Kidney epithelial cell (primary cell): ENCODE results near the gene KHK. TPM values are rescaled to one million over a fixed set of nuclear protein-coding genes. Genes with fewer than 3 reads are reported as not detected.
"Not testable (repeated sequence)": the region's sequence is repeated elsewhere in the genome, so short reads cannot be mapped to it uniquely, and the experiment has no call there.

ENCODE experiments used
- DNase-seq: peaks from one replicate; pipeline ENCODE4 v3.0.0-alpha.2; 2010; ENCODE audit warnings: low read depth
- H3K27me3 ChIP-seq: 2 replicates; pipeline ENCODE4 v1.6.0; 2011; ENCODE audit warnings: low read length; ENCODE audit not compliant: control insufficient read depth, insufficient read depth
- H3K36me3 ChIP-seq: 2 replicates; pipeline ENCODE4 v1.5.1; 2011; ENCODE audit warnings: low read length; ENCODE audit not compliant: control insufficient read depth, insufficient read depth
- H3K4me3 ChIP-seq: 2 replicates; pipeline ENCODE4 v1.5.1; 2011; ENCODE audit warnings: low read depth, mild to moderate bottlenecking, control low read depth, low read length
- CTCF ChIP-seq: IDR thresholded peaks from 2 replicates; pipeline ENCODE4 v1.5.1; 2011; ENCODE audit warnings: mild to moderate bottlenecking, moderate library complexity, low read length, control low read depth, inconsistent platforms; ENCODE audit not compliant: insufficient read depth, poor library complexity, severe bottlenecking
- total RNA-seq: library from RNA; depleted of rRNA; stranded (reverse); fragments of >200 nt; gene quantifications from 2 replicates; pipeline ENCODE4 v1.2.3, GENCODE V29; 2015

The KHK gene
- total RNA-seq, 1 donor from 2014 or later = 3.1 TPM

- DNase-seq = no peak
- peaks cover 41% of the 10 kb centered on the region for H3K27me3 ChIP-seq
- peak within 1 kb of the TSS; percentile 14 for H3K4me3 ChIP-seq
- no peaks in the 10 kb centered on the region for H3K36me3 ChIP-seq
- TF ChIP-seq CTCF = no peak
Observed at GRCh38 chr2:27118525-27119329, 32.2 kb downstream of the KHK start, which contains the start of gene CGREF1. CGREF1 (minus strand) TSS chr2:27119128; CDS start chr2:27104366, 14,762 bp downstream.

GRCh38 chr2:27119330-27119670 is 32.7 kb downstream of the KHK start:
- DNase-seq, H3K4me3 ChIP-seq, H3K36me3 ChIP-seq: not testable (repeated sequence)
- peaks cover 43% of the 10 kb centered on the region for H3K27me3 ChIP-seq

GRCh38 chr2:27121906-27122305 is 35.3 kb downstream of the KHK start:
- no peak for TF ChIP-seq CTCF
- no peak for DNase-seq
- Histone ChIP-seq H3K27me3 (peaks cover 39% of the 10 kb centered on the region), H3K4me3 (no peak overlapping the region), H3K36me3 (no peaks in the 10 kb centered on the region)

GRCh38 chr2:27122791-27123190 is 36.2 kb downstream of the KHK start:
- no peak for DNase-seq
- H3K36me3 ChIP-seq = no peaks in the 10 kb centered on the region
- H3K4me3 ChIP-seq = no peak overlapping the region
- no peak for TF ChIP-seq CTCF
- H3K27me3 ChIP-seq = peaks cover 38% of the 10 kb centered on the region

- DNase-seq = no peak
- peak within 1 kb of the TSS; percentile 71 for H3K4me3 ChIP-seq
- peak; percentile 4 for TF ChIP-seq CTCF
- peaks cover 31% of the 10 kb centered on the region for H3K27me3 ChIP-seq
- no peaks in the 10 kb centered on the region for H3K36me3 ChIP-seq
Observed at GRCh38 chr2:27123302-27124150, 37.0 kb downstream of the KHK start, which contains the start of gene ABHD1. ABHD1 (plus strand) TSS chr2:27123815; CDS start chr2:27123949, 134 bp downstream.

GRCh38 chr2:27125104-27125503 is 38.5 kb downstream of the KHK start:
- H3K27me3 ChIP-seq = peaks cover 20% of the 10 kb centered on the region
- no peak for TF ChIP-seq CTCF
- no peak for DNase-seq
- no peak overlapping the region for H3K4me3 ChIP-seq
- H3K36me3 ChIP-seq = no peaks in the 10 kb centered on the region
